HG02610 (cell line): ENCODE measurements around the gene TTC7B.
"Not testable (repeated sequence)": the region's sequence is repeated elsewhere in the genome, so short reads cannot be mapped to it uniquely, and the experiment has no call there.

Experiments
- ATAC-seq: cut with Tn5 transposase; IDR thresholded peaks from one replicate; pipeline ENCODE4 v1.9.1; 2021; ENCODE audit warnings: mild to moderate bottlenecking, moderate library complexity; ENCODE audit not compliant: unreplicated experiment

TTC7B gene

DNA sequence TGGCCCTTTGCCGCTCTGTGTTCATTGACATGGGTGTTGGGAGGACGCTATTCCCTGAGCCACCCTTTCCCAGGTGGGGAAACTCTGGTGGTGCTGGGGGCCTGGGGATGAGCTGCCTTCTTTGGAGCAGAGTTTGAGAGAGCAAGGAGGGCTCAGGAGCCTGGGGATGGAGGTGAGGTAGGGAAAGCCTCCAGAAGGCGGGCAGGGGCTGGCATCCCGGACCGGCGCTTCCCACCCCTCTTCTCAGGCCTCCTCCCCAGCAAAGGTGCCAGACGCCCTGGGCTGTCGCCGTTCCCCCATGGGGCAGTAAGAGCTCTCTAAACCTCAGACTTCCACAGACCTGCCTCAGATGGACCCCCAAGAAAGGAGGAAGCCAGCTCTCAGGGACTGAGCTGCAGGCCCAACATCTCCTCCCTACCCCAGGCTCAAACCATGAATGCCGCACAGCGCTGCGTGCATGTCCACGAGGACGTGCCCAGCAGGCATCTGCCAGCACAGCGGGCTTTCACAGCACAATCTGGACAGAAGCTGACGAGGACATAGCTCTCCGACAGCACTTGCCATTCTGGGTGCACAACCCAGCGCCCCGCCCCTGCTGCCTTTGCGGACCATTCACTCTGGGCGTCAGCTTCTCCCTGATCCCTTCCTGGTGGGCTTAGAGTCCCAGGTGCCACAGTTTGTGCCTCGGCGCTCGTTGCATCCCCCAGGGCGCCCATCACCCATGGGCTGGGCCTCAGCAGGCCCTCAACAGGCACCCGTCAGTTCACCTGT lies 14.9 kb upstream of the TTC7B start:
- ATAC-seq = no peak

DNA sequence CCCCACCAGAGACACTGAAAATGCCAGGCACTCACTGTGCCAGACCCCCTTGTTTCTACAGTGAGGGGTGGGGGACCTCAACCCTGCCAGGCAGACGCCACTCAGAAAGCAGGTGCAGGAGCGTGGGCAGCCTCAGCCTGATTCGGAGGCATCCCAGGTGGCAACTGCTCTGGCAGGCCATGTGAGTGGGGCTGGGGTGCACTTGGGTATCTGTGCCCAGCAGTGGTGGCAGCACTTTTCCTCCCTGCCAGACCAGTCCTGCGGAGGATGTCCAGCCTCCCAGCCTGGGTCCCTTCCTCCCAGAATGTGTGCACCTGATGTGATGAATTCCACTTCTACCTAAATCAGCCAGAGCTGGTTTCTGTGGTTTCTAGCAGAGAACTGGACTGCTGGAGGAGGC lies 13.4 kb upstream of the TTC7B start:
- ATAC-seq = no peak

DNA sequence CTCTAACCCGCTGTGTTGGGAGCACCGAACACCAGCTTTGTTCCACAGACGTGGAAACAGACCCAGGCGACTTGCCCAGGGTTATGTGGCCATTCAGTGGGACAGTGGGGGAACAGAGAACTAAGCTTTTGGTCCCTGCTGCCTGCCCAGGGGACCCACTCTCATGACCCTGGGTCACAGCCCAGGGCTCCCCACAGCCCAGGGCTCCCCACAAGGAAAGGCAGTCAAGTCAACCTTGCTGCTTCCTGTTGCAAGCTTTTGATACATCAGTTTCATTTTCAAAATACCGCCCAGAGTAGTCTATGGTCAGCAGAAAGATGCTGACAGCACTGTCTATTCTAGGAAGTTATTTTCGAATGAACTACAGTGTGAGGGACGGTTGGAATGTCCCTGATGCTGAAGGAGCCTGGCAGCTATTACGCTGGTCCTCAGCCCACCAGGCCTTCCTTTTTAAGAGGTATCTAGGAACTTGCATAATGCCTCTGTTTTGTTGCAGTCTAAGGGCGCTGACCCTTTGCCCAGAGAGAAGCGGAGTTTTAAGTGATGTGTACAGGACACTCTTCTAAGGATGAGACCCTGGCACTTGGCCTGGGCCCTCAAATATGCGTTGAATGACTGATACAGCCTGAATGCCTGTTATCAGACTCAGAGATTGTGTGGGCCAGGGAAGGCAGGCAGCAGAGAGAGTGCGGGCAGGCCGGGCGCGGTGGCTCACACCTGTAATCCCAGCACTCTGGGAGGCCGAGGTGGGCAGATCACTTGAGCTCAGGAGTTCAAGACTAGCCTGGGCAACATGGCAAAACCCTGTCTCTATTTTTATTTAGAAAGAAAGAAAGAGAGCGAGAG lies 12.6 kb upstream of the TTC7B start:
- no peak for ATAC-seq

DNA sequence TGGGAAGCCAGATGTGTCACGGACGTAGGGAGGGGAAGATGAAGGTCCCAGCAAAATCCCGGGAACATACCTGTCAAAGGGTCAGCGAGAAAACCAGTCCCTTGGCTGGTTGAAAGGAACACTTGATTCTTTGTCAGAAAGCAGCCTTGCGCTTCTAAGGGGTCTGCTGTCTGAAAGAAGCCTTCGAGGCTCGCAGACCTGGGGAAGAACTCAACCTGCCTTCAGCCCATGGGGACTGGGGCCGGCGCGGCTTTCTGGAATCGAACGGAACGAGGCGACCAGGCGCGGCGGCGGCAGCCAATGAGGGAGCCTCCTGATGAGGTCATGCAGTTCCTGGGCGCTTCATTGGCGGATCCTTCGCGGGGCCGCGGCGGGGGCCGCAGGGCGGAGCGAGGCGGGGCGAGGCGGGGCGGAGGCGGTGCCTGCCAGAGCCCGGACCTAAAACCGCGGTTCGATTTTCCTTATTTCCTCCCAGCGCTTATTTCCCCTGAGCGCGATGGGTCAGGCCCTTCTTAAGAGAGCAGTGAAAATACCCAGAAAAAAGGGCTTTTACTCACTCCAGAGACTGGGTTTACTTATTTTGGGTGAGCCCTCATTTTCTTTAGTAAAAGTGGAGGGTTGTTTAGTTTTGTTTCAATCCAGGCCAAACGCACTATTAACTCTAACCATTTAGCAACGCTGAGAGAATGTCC lies 11.8 kb upstream of the TTC7B start:
- ATAC-seq = peak; percentile 99

DNA sequence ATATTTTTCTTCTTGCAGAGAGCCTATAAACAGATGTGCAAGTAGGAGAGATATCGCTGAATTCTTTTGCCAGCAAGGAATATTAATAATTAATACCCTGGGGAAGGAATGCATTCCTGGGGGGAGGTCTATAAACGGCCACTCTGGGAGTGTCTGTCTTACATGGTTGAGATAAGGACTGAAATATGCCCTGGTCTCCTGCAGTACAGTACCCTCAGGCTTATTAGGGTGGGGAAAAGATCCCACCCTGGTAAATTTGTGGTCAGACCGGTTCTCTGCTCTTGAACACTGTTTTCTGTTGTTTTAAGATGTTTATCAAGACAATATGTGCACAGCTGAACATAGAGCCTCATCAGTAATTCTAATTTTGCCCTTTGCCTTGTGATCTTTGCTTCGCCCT lies 7.3 kb upstream of the TTC7B start:
- not testable (repeated sequence) for ATAC-seq

DNA sequence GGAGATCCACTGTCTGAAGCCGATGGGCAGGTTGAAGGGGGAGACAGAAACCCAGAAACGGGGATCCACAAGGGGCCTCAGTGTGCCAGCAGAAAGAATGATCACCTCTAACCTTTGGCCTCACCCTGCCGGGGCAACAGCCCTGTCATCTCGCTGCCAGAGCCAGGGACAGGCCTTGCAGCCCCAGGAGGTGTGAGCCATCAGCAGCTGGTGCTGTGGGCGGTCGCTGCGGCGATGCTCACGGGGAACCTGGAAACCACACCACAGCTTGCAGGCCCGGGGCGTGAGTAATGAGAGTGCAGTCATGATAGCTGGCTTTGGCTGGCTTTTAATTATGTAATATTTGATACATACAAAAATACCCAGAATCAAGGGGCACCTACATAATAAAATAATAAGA lies 4.7 kb upstream of the TTC7B start:
- peak; percentile 70 for ATAC-seq

DNA sequence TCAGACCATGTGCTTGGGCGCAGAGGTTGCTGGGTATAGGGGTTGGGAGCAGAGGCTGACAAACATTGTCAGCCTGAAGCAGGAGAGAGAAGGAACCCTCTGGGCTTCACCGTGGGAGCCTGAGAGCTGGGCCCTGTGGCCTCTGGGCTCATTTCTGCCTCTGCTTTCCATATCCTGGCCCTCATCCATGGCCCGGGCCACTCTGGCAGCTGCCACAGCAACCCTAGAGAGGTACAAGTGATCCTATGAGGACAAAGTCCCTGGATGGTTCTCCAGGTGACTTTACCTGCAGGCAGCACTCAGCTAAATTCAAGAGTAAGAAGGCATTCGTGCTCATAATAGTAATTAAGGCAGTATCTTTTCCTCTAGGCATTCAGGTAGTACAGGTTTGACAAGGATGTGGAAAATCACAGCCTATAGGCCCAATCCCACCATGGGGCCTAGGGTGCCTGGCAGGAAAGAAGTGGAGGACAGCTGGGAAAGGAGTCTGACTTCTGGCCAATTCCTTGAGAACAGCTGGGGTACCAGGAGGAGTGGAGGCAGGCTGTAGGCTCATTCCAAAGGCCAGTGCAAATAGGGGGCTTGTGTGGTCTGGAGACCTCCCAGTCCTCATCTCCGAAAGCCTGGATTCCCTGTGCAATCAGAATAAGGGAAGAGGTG lies 3.6 kb upstream of the TTC7B start:
- no peak for ATAC-seq

DNA sequence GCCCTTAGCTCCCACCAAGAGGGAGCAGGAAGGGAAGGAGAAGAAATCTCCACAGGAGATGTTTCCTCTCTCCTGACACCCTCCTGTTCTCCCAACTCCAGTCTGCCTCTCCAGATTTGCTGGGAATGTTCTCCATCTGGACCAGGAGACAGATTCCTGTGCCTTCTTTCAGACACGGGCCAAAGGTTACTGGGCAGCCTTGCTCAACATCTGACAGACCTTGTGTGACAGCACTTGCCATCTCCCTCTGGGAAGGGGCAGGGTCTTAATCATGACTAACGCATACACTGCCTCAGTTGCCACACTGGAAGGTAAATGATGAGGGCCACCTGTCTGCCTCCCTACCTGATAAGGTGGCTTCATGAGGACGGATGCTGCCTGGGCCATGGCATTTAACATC lies 2.5 kb upstream of the TTC7B start:
- no peak for ATAC-seq

DNA sequence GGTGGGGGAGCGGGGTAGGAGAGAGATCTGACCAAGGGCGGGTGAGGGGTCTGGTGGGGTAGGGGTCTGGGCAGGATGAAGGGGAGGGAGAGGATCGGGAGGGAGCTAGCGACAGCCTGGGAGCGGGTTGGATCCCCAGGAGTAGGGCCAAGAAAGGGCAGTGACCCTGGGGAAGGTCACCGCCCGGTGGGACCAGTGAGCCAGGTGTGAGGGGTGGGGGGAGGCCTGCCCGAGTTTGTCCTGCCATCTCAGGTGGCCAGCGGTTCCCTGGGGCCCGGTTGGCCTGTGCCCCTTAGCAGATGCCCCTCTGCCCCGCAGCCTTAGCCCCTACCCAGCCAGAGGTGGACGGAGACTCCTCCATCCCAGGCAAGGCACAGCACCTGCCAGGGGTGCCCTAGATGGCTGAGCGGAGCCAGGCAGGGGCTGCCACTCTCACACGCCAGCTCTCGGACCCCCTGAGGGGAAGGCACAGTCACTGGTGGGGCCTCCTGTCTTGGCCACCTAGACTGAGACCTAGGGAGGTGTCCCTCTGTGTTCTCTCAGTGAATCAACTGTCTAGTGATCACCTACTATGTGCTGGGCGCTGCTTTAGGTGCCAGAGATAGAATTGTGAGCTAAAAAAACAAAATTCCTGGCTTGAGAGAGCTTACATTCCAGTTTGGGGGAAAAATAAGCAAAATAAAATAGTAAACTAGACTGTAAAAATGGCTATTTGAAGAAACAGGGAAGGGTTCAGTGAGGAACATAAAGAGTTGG lies 629 bp upstream of the TTC7B start:
- ATAC-seq = no peak

DNA sequence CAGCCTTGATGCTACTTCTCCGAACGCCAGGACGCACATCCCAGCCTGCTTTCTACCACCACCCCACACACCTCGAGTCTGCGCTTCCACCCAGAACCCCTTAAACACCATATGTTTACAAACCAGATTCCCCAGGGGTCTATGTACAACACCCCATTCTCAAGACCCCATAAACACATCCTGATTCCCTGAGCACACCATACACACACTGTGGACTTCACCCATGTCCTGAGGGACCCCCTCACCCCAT lies 733 bp downstream of the TTC7B start:
- no peak for ATAC-seq

DNA sequence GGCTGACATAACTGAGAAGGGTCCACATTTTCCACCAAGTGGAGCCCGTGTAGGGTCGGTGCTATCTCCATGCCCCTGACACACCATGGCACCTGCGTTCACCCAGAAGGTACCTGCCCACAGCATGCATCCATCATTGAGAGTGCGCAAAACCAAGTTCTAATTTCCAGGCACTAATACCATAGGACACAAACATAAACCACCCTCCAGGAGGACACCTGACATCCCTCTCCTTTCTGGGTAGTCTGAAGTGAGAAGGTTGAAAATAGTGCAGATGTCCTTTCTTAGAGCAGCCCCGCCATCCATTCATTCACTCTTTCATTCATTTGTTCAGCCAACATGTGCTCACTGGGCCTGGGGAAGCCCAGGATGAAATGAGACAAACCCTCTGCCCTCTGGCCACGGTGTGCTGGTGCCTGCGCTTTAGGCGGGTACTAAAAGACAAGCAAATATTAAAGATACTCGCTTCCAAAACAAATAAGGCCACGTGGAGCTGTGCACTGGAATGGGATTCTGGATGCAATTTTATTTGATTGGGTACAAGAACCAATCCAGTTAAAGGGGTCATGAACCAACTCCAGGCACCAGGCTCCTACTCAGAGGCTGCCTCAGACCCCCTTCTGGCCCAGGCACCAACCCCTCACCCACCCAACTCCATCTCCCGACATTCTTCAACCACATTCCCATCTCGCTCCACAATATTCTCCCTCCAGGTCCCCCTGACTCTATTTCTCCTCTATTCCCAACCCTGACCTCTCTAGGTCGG lies 1.2 kb downstream of the TTC7B start:
- ATAC-seq = no peak

DNA sequence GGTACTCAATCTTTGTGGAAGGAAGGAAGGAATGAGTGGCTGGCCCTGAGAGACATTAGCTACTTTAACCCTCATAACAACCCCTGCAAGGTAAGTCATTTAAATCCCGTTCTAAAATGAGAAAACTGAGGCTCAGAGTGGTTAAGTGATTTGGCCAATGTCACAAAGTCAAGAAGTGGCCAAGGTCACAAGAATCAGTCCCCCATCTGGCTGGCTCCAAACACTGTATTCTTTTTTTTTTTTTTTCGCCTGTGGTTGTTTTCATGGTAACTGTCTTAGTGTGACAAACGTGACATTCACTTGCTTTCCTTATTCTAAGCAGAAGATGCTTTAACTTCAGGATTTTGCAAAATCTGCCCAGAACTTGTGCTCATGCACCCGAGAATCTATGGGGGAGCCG lies 2.8 kb downstream of the TTC7B start:
- no peak for ATAC-seq

DNA sequence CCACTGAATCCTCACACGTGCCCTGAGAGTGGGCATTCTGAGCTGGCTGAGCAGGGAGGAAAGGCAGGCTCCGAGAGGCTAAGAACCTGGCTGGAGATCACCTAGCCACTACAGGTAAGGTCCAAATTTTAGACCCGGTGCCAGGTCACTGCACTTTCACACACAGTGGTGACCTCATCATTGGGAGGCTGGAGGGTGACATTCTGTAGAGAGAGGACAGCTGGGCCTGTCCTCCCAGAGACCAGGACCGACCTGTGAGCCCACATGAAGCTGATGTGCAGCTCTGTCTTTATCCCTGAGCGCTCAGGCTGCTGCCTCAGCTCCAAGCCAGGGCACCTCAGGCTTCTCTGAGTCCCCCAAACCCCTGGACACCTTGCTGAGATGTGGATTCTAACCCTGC lies 4.1 kb downstream of the TTC7B start:
- no peak for ATAC-seq

DNA sequence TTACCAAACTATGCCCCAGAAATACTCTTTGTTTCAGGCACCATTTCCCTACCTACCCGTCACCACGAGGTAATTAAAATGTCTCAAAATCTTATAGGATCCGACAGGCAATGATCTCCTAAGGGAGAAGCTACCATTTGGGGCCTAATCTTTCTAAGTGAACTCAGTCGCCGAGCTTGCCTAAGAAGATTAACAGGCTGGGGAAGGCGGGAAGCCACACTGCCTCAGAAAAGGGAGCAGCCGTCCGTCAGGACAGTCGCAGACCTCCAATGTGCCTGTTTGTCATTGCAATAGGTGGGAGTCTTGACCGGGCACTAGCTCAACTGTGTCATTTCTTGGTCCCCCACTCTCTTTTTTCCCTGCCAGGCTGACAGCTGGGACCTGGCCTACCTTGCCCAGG lies 4.6 kb downstream of the TTC7B start:
- no peak for ATAC-seq

DNA sequence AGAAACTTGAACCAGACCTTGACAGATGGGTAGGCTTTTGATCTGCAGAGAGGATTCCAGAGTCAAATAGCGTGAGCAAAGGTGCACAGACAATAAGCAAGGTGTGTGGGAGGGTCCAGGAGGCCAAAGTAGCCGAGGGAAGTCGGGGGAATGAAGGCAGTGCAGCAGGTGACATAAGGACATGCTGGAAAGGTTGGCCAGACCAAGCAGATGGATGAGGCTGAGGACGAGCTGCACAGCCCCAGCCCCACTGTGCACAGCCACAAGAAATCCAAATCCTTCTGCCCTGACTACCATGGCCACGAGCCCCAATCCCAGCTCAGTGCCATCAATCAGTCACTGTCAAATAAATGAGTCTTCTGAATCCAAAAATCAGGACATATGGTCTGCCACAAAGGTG lies 5.4 kb downstream of the TTC7B start:
- no peak for ATAC-seq

DNA sequence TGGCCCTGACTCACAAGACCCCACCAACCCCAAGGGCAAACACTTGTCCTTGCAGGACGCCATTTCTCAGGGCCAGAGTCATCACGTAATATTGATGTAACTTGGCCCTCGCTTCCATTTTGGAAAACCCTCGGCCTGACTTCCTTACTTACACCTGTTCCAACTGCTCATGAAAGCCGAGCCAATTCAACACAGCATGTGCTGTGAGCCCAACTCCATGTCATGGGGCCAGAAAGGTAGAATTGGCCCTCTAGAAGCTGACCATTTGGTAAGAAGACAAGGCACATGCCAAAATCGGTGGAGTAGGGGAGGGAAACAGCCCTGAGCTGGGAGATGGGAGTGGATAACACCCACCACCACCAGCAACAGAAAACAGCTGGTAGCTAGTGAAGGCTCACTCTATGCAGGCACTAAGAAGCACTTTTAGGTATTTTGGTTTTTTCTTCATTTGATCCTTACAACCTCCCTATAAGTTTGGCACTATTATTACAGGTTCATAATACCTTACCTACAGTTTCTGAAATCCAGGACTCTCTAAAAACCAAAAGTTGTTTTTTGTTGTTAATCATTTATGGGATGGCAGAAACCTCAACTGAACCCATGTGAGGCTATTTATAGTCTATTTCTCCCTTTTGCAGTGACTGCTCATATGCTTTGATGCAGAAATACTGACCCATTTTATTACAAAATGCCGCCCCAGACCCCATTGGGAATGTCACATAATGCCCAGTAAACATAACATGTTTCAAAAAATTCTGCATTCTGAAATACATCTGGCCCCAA lies 6.5 kb downstream of the TTC7B start:
- no peak for ATAC-seq

DNA sequence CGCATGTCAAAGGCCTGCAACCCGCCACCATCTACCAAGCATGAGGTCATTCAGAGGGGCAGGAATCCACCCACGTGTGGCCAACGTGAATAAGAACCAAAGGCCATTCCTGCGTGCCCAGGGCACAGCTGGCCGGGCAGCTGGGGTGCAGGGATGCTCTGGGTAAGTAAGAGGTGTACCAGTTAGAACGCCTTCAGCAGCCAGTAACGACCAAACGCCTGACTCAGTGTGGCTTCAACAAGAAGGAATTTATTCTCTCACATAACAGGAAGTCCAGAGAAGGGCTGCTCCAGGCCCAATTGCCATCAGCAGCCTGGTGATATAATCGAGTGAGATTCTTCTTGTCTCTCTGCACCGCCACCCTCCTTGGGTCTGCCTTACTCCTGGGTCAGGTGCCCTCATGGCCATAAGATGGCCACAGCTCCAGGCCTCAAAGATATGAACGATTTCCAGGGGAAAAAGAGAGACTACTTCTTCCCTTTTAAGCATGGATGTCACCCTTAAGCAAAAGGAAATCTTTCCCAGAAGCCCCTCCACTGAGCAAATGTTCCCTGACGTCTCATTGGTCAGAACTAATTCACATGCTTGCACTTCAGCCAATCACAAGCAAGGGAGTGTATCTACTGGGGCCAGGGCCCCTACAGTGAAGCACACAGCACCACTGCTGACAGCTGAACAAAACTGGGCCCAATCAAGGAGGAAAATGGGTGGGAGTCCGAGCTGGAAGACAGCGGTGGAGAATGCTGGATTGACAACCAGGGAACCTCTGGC lies 7.3 kb downstream of the TTC7B start:
- ATAC-seq = no peak

DNA sequence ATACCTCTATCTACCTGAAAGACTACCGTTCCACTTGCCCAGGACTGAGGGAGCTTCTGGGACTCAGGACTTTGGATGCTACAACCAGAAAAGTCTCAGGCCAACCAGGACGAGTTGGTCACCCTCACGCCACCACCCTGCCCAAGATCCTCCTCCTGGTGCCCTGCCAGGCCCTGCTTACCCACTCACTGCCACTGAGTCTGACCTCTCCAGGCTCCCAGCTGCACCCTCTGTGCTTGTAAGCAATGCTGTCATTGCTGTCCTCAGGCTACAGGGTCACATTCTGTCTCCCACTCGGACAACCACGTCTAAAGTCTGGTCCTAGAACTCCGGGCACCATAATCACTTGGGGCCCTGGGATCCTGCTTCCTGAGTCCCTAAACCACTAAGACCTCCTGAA lies 9.2 kb downstream of the TTC7B start:
- no peak for ATAC-seq
